Keratinocyte (primary cell): ENCODE data around the gene IL11RA.

Source experiments
- CTCF ChIP-seq, 3 experiments: IDR thresholded peaks in 1 of 3; conservative IDR thresholded peaks in 1 of 3; optimal IDR thresholded peaks in 1 of 3; 2 replicates in 2 of 3; 3 replicates in 1 of 3; pipeline versions ENCODE3 to v1.5.1; 2011; ENCODE audit warnings: low read length in 3 of 3, mild to moderate bottlenecking in 3 of 3, moderate library complexity in 2 of 3, control low read depth in 1 of 3, inconsistent platforms in 1 of 3; ENCODE audit not compliant: insufficient read depth in 2 of 3; ENCODE audit errors: extremely low read depth in 1 of 3
- EZH2 ChIP-seq: IDR thresholded peaks from one replicate; pipeline ENCODE4 v1.6.1; 2012; ENCODE audit warnings: inconsistent platforms, mild to moderate bottlenecking, low read length, moderate library complexity

- no peak for TF ChIP-seq CTCF (optimal IDR thresholded peaks at IDR 0.05 in 1 of 3, IDR thresholded peaks at IDR 0.05 in 1 of 3, conservative IDR thresholded peaks at IDR 0.05 in 1 of 3; ENCODE audit: extremely low read depth in 1 of 3, insufficient read depth in 2 of 3, low read length in 3 of 3)
- TF ChIP-seq EZH2 = no peak
Observed at GRCh38 chr9:34642679-34643078, 9.3 kb upstream of the IL11RA start.
